GM18505 (cell line): ENCODE data around the gene KCTD17.

ENCODE experiments used
- ATAC-seq: cut with Tn5 transposase; IDR thresholded peaks from one replicate; pipeline ENCODE4 v1.9.1; 2021; ENCODE audit not compliant: unreplicated experiment
- POLR2A ChIP-seq: IDR thresholded peaks from 4 replicates; pipeline ENCODE4 v1.6.1; 2011; ENCODE audit warnings: borderline replicate concordance; ENCODE audit not compliant: insufficient read depth, insufficient read length; ENCODE audit errors: extremely low read depth

Gene KCTD17

GRCh38 chr22:37044634-37045625, 6.6 kb upstream of the KCTD17 start:
- no peak for TF ChIP-seq POLR2A
- ATAC-seq: no peak

- no peak for TF ChIP-seq POLR2A
- no peak for ATAC-seq
Observed at GRCh38 chr22:37045958-37046357, 5.6 kb upstream of the KCTD17 start.

- ATAC-seq: no peak
- no peak for TF ChIP-seq POLR2A
Observed at GRCh38 chr22:37046589-37046988, 5.0 kb upstream of the KCTD17 start.

DNA sequence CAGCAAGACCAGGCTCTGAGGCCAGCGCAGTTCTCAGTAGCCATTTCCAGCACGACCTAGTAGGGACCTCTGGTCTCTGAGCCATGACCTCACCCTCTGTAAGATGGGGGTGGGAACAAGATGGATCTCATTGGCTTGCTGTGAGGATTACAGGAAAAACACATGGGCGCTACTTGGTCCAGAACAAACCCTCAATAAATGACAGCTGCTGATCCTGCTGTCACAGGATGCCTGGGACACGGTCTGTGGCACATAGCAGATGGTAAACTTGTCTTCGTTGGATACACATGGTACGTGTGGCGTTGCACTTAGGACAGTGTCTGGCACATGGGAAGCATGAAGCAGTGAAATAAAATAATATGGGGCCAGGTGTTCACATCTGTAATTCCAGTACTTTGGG, 4.5 kb upstream of the KCTD17 start:
- TF ChIP-seq POLR2A: no peak
- no peak for ATAC-seq

DNA sequence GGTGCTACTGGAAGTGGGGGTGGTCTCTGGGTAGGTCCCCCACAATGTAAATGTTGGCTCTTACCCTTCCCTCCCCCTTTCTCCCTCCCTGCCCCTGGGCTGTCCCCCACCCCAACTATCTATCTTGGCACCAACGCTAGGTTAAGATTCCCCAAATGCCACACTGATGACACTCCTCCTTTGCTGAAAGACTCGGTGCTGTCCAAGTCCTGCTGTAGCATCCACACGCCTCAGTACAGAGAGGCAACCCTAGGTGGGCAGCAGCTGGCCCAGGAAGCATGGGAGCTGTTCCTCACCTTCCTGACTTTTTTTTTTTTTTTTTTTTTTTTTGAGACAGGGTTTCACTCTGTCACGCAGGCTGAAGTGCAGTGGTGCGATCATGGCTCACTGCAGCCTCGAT, 3.4 kb upstream of the KCTD17 start:
- no peak for TF ChIP-seq POLR2A
- no peak for ATAC-seq

- ATAC-seq: no peak
- no peak for TF ChIP-seq POLR2A
Observed at GRCh38 chr22:37049224-37049623, 2.3 kb upstream of the KCTD17 start.

- TF ChIP-seq POLR2A: no peak
- ATAC-seq: no peak
Observed at GRCh38 chr22:37050913-37051312, 629 bp upstream of the KCTD17 start.

GRCh38 chr22:37052386-37053309, 1.1 kb downstream of the KCTD17 start:
- ATAC-seq: no peak
- TF ChIP-seq POLR2A: no peak

- no peak for ATAC-seq
- no peak for TF ChIP-seq POLR2A
Observed at GRCh38 chr22:37053310-37054055, 1.9 kb downstream of the KCTD17 start.

DNA sequence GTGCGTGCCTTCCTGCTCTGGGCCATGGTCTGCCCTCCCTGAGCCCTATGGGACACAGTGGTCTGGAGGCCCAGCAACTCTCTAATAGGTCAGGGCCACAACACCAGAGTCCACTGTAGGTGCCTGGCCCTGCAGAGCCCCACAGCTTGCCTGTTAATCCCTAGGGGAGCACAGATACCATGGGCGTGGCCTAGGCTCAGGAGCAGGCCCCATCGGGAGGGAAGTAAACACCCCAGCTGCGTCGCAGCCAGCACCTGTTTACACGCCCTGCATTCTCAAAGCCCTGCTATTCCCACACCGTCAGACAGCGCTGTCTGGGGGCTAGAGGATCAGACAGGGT, 2.5 kb downstream of the KCTD17 start:
- no peak for ATAC-seq
- TF ChIP-seq POLR2A: no peak

GRCh38 chr22:37054600-37055365, 3.2 kb downstream of the KCTD17 start:
- no peak for ATAC-seq
- TF ChIP-seq POLR2A: no peak

- no peak for TF ChIP-seq POLR2A
Observed at GRCh38 chr22:37056246-37056645, 4.7 kb downstream of the KCTD17 start.

More at GRCh38 chr22:37056246-37056645, 4.7 kb downstream of the KCTD17 start:
- no peak for ATAC-seq
